Adrenal gland (tissue), 12 donors: ENCODE measurements around the gene RPS6KA2. TPM values are rescaled to one million over a fixed set of nuclear protein-coding genes. Genes with fewer than 3 reads are reported as not detected.

ENCODE experiments used
- DNase-seq, 7 donors: peaks; one replicate each; pipeline ENCODE4 v3.0.0-alpha.2; 2019 to 2020
- H3K27ac ChIP-seq, 5 donors: fragments of 200-600 bp; sonication (generic) in 4 of 5; 1 replicate in 3 of 5; 2 replicates in 2 of 5; pipeline versions ENCODE4 v1.5.1 to v1.8.0; 2016 to 2020; ENCODE audit warnings: mild to moderate bottlenecking in 1 of 5
- H3K27me3 ChIP-seq: fragments of 200-600 bp; 2 replicates; pipeline ENCODE4 v1.8.0; 2021
- H3K36me3 ChIP-seq, 2 donors: fragments of 200-600 bp; replicated peaks in 1 of 2; 1 replicate in 1 of 2; 2 replicates in 1 of 2; pipeline versions ENCODE4 v1.5.1 to v1.8.0; 2018 to 2022
- H3K4me1 ChIP-seq, 2 donors: fragments of 200-600 bp; replicated peaks in 1 of 2; 1 replicate in 1 of 2; 2 replicates in 1 of 2; pipeline versions ENCODE4 v1.5.1 to v1.8.0; 2018 to 2021
- H3K4me3 ChIP-seq, 4 donors: fragments of 200-600 bp; sonication (generic) in 3 of 4; one replicate each; pipeline ENCODE4 v1.5.1; 2016 to 2018
- H3K9me3 ChIP-seq, 3 donors: fragments of 200-600 bp; sonication (generic) in 1 of 3; replicated peaks in 1 of 3; 1 replicate in 2 of 3; 2 replicates in 1 of 3; pipeline versions ENCODE4 v1.5.1 to v1.8.0; 2016 to 2021
- POLR2A ChIP-seq, 2 donors: fragments of 450-650 bp; IDR thresholded peaks; one replicate each; pipeline ENCODE4 v1.6.1; 2017; ENCODE audit warnings: antibody characterized with exemption in 2 of 2, mild to moderate bottlenecking in 2 of 2, moderate library complexity in 1 of 2
- WGBS, 4 donors: extraction: QIAGEN DNeasy Blood & Tissue Kit in 2 of 4; methylation state at CpG; one replicate each; pipeline versions ENCODE4 v1.1.5 to v1.1.7; 2013 to 2017; 5-methylcytosine and 5-hydroxymethylcytosine counted together
- intact Hi-C, 2 donors: fragments of 100-400 bp; cut with DNase I; formaldehyde crosslinking; loops; one replicate each; pipeline versions ENCODE4 v1.14.1 to v1.15.0; 2022 to 2023
- polyA plus RNA-seq, 3 donors: library from polyadenylated mRNA; stranded (reverse); fragments of 200-250 nt in 2 of 3; fragments of 350-450 nt in 1 of 3; fragmentation: Illumina TruSeq in 1 of 3; extraction: RNeasy Lipid Tissue Mini Kit (QIAGEN cat#74804) in 1 of 3; gene quantifications; one replicate each; pipeline ENCODE4 v1.2.3, GENCODE V29; 2013 to 2014
- total RNA-seq, 9 donors: library from RNA; depleted of rRNA in 4 of 9; stranded (reverse); fragments of >200 nt in 4 of 9; fragments of 120-200 nt in 1 of 9; fragmentation: NEBNext Ultra II Directional in 1 of 9; extraction: Animal tissue kit (Norgen Biotek cat#: 25700) in 1 of 9; gene quantifications; one replicate each; pipeline versions ENCODE4 v1.1.0 to v1.2.4, GENCODE V29; 2013 to 2023
- TF ChIP-seq, protein P1 (sequence below), 6 experiments: fragments of 450-650 bp in 4 of 6; fragments of 200-600 bp in 2 of 6; sonication (generic) in 1 of 6; IDR thresholded peaks; 1 replicate in 5 of 6; 2 replicates in 1 of 6; pipeline versions ENCODE4 v1.5.1 to v1.8.0; 2016 to 2021; ENCODE audit warnings: antibody characterized with exemption in 6 of 6, mild to moderate bottlenecking in 2 of 6, moderate library complexity in 1 of 6
- donor health status: healthy with polysubstance abuse.
- donor health status: Bipolar disorder and iron deficiency.
- donor health status: DM: yes; HTN: yes; CAD: no.
- donor health status: DM: no; HTN: no; CAD: no.
- donor health status: DM: no; HTN: no; CAD: no.
- donor health status: DM: yes; HTN: yes; CAD: no.

RPS6KA2 gene
- total and polyA plus RNA-seq, 12 donors = 7.0 to 40.4 (median 26.2) TPM

- WGBS, 4 donors = 86 to 93% (median 89%) methylated on average over 16 of the region's 16 CpGs
- DNase-seq = no peak
- no peaks in the 10 kb centered on the region for H3K4me1 ChIP-seq
- no peak for TF ChIP-seq POLR2A (IDR thresholded peaks at IDR 0.05)
- TF ChIP-seq, protein P1, sequence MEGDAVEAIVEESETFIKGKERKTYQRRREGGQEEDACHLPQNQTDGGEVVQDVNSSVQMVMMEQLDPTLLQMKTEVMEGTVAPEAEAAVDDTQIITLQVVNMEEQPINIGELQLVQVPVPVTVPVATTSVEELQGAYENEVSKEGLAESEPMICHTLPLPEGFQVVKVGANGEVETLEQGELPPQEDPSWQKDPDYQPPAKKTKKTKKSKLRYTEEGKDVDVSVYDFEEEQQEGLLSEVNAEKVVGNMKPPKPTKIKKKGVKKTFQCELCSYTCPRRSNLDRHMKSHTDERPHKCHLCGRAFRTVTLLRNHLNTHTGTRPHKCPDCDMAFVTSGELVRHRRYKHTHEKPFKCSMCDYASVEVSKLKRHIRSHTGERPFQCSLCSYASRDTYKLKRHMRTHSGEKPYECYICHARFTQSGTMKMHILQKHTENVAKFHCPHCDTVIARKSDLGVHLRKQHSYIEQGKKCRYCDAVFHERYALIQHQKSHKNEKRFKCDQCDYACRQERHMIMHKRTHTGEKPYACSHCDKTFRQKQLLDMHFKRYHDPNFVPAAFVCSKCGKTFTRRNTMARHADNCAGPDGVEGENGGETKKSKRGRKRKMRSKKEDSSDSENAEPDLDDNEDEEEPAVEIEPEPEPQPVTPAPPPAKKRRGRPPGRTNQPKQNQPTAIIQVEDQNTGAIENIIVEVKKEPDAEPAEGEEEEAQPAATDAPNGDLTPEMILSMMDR (IDR thresholded peaks at IDR 0.05) = no peak
- H3K4me3 ChIP-seq = no peak overlapping the region
- no peaks in the 10 kb centered on the region for H3K9me3 ChIP-seq
- no peak overlapping the region for H3K27ac ChIP-seq
- intact Hi-C loops = no loop called here
- H3K27me3 ChIP-seq = no peaks in the 10 kb centered on the region
- no peaks in the 10 kb centered on the region for H3K36me3 ChIP-seq
These were observed 188.7 kb downstream of the RPS6KA2 start for GRCh38 chr6:166438211-166438861.

DNA sequence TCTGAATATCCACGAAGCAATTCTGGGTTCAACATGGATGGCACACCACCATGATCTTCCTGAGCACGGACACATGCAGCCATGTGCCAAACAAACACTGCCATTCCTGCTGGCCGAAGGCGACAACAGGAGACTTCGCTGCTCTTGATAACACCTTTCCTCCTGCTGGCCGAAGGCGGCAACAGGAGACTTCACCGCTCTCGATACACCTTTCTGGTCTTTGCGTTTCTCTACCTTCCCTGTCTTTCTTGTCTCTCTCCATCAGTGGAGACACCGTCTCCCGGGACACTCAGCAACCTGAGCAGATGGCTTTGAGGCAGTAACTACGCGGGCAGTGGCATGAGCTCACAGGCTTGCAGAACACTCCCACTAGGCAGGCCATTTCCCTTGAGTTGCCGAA, 189.4 kb downstream of the RPS6KA2 start:
- TF ChIP-seq POLR2A (IDR thresholded peaks at IDR 0.05) = no peak
- TF ChIP-seq, protein P1 (IDR thresholded peaks at IDR 0.05) = no peak
- intact Hi-C loops = no loop called here
- 91 to 95% (median 93%) methylated on average over 15 of the region's 15 CpGs for WGBS, 4 donors
- DNase-seq = no peak
- no peak overlapping the region for H3K27ac ChIP-seq
- no peaks in the 10 kb centered on the region for H3K27me3 ChIP-seq
- H3K4me1 ChIP-seq = no peaks in the 10 kb centered on the region
- no peaks in the 10 kb centered on the region for H3K9me3 ChIP-seq
- H3K36me3 ChIP-seq = no peaks in the 10 kb centered on the region
- no peak overlapping the region for H3K4me3 ChIP-seq

DNA sequence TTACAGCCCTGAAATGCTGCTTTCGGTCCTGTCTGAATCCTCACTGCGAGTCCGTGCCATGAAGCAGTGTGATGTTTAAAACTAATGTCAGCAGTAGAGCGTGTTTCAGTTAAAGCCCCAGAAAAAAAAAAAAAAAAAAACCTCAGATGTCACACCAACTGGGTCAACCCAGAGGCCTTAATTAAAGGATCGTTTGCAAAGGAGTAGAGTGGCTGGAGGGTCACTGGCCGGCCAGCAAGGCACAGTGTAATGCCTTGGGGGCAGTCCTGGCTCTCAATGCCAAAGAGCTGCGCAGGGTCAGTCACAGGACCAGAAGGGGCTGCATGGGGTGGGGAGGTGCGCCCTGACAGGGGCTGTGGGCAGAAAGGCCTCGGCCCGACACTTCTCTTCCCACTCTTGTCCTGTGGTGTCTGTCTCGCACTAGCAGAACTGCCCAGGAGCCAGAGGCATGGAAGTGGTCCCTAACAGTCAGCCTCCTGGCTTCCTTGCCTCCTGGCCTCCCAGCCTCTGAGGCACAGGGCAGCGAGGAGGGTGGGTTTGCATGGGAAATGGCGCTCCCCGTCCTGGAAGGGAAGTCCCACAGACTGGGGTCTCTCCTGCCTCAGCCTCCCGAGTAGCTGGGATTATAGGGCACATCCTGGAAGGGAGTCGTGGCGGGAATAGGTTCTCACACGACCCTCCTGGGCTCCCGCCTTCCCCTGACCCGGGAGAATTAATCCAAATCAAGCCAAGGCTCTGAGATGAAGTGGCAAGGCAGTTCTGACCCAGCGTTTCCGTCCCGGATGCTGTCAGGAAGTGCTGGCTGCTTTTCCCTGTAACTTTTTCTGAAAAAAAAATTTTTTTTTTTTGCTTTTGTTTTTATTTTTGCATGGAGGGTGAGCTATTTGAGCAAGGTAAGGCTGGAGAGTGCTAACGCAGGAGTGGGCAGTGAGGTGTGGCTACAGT, 190.6 kb downstream of the RPS6KA2 start:
- H3K36me3 ChIP-seq = no peaks in the 10 kb centered on the region
- 79 to 88% (median 84%) methylated on average over 24 of the region's 24 CpGs for WGBS, 4 donors
- no peaks in the 10 kb centered on the region for H3K4me1 ChIP-seq
- no peaks in the 10 kb centered on the region for H3K9me3 ChIP-seq
- no peak for DNase-seq
- H3K27ac ChIP-seq = no peak overlapping the region
- H3K27me3 ChIP-seq = no peaks in the 10 kb centered on the region
- intact Hi-C loops = no loop called here
- no peak for TF ChIP-seq POLR2A (IDR thresholded peaks at IDR 0.05)
- TF ChIP-seq, protein P1 (IDR thresholded peaks at IDR 0.05) = no peak
- no peak overlapping the region for H3K4me3 ChIP-seq

DNA sequence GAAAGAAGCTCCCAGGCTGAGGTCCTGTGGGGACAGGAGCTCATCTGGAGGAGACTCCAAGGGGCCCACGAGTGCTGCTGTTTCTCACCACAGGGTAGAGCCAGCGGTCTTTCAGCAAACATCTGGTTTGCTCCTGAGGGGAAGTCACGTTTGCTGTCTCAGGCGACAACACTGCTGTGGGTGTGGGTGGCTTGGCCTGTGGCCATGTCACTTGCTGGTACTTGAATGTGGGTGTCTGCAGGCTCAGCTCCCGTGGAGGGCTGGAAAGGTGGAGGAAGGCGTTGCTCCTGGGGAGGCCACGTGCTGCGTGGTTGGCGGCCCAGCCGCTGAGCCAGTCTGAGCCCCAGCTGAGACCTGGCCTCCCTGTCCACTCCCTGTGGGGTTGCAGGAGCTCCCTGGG, 191.5 kb downstream of the RPS6KA2 start:
- intact Hi-C loops = no loop called here
- H3K4me1 ChIP-seq = no peaks in the 10 kb centered on the region
- no peak for TF ChIP-seq POLR2A (IDR thresholded peaks at IDR 0.05)
- TF ChIP-seq, protein P1 (IDR thresholded peaks at IDR 0.05) = no peak
- no peaks in the 10 kb centered on the region for H3K36me3 ChIP-seq
- H3K27me3 ChIP-seq = no peaks in the 10 kb centered on the region
- peak in 1 of 7 donors; percentile 66 for DNase-seq
- H3K27ac ChIP-seq = no peak overlapping the region
- H3K9me3 ChIP-seq = no peaks in the 10 kb centered on the region
- no peak overlapping the region for H3K4me3 ChIP-seq
- WGBS, 4 donors = 56 to 82% (median 74%) methylated on average over 9 to 10 of the region's 10 CpGs
